Endothelial cell of umbilical vein (primary cell): ENCODE data around the gene B3GAT1. TPM values are rescaled to one million over a fixed set of nuclear protein-coding genes. Genes with fewer than 3 reads are reported as not detected.

Experiments used
- BruUV-seq: library from RNA; stranded (reverse); fragments of 400-500 nt; replicated peaks from 2 replicates; lab custom pipeline; 2021; lab: Mats Ljungman, UMichigan
- CTCF ChIA-PET: fragments of 300-600, 350-600 bp; sonication (Branson Sonifier 250); formaldehyde crosslinking; loops from one replicate; lab custom pipeline; 2021; ENCODE audit warnings: antibody characterized with exemption, inconsistent platforms; lab: Charles Lee
- POLR2A ChIA-PET: fragments of 300-600, 350-600 bp; sonication (Branson Sonifier 250); formaldehyde crosslinking; loops from one replicate; lab custom pipeline; 2021; ENCODE audit warnings: antibody characterized with exemption, inconsistent platforms; lab: Charles Lee
- DNase-seq: peaks from one replicate; pipeline ENCODE4 v3.0.0-alpha.2; 2011; ENCODE audit warnings: low read depth, low spot score
- FAIRE-seq: peaks from 2 replicates; lab custom pipeline; 2011; peaks lifted over from hg19 to GRCh38; lab: Jason Lieb, UNC
- H2AFZ ChIP-seq: 2 replicates; pipeline ENCODE4 v1.6.0; 2012; ENCODE audit warnings: low read depth, low read length, control low read depth, inconsistent platforms
- H3K27ac ChIP-seq: 2 replicates; pipeline ENCODE4 v1.5.1; 2011; ENCODE audit warnings: low read depth, mild to moderate bottlenecking, control low read depth, low read length, moderate library complexity; ENCODE audit not compliant: insufficient read depth
- H3K27me3 ChIP-seq, 2 experiments: 2 replicates each; pipeline versions ENCODE4 v1.6.0 to v1.6.1; 2011; ENCODE audit warnings: low read length in 2 of 2, mixed read lengths in 1 of 2; ENCODE audit not compliant: control insufficient read depth in 2 of 2, insufficient read depth in 2 of 2
- H3K36me3 ChIP-seq, 2 experiments: 2 replicates in 1 of 2; 3 replicates in 1 of 2; pipeline ENCODE4 v1.5.1; 2011; ENCODE audit warnings: low read length in 2 of 2, mild to moderate bottlenecking in 1 of 2, moderate library complexity in 1 of 2; ENCODE audit not compliant: control insufficient read depth in 2 of 2, insufficient read depth in 2 of 2; ENCODE audit errors: extremely low read depth in 1 of 2
- H3K4me1 ChIP-seq: 3 replicates; pipeline ENCODE4 v1.5.1; 2011; ENCODE audit warnings: mild to moderate bottlenecking, low read length; ENCODE audit not compliant: control insufficient read depth, insufficient read depth; ENCODE audit errors: extremely low read depth
- H3K4me2 ChIP-seq: 2 replicates; pipeline ENCODE4 v1.6.1; 2011; ENCODE audit warnings: low read length, control low read depth, mixed read lengths; ENCODE audit not compliant: insufficient read depth
- H3K4me3 ChIP-seq, 3 experiments: fragments of 200-600 bp in 1 of 3; sonication (generic), shearing (Covaris generic) in 1 of 3; replicated peaks in 1 of 3; 2 replicates each; pipeline ENCODE4 v1.5.1; 2011 to 2016; ENCODE audit warnings: control low read depth in 3 of 3, low read length in 3 of 3, mild to moderate bottlenecking in 2 of 3, inconsistent platforms in 1 of 3, low read depth in 1 of 3, moderate library complexity in 1 of 3; ENCODE audit not compliant: insufficient read depth in 1 of 3
- H3K79me2 ChIP-seq: 2 replicates; pipeline ENCODE4 v1.6.0; 2012; ENCODE audit warnings: low read length, inconsistent platforms; ENCODE audit not compliant: control insufficient read depth, insufficient read depth
- H3K9ac ChIP-seq: replicated peaks from 2 replicates; pipeline ENCODE3; 2011; ENCODE audit warnings: low read length, control low read depth; ENCODE audit not compliant: insufficient read depth; ENCODE audit errors: extremely low read depth
- H3K9me1 ChIP-seq: replicated peaks from 3 replicates; pipeline ENCODE4 v1.6.0; 2011; ENCODE audit warnings: mild to moderate bottlenecking, low read length; ENCODE audit not compliant: control insufficient read depth, insufficient read depth; ENCODE audit errors: extremely low read depth
- H3K9me3 ChIP-seq: replicated peaks from 2 replicates; pipeline ENCODE4 v1.5.1; 2012; ENCODE audit warnings: low read length, inconsistent platforms; ENCODE audit not compliant: control insufficient read depth, insufficient read depth
- H4K20me1 ChIP-seq: replicated peaks from 2 replicates; pipeline ENCODE3; 2011; ENCODE audit warnings: mild to moderate bottlenecking, low read length; ENCODE audit not compliant: control insufficient read depth, insufficient read depth; ENCODE audit errors: extremely low read depth
- EZH2 ChIP-seq: IDR thresholded peaks from 2 replicates; pipeline ENCODE4 v1.6.1; 2012; ENCODE audit warnings: borderline replicate concordance, low read depth, mild to moderate bottlenecking, moderate library complexity, low read length, inconsistent platforms; ENCODE audit not compliant: severe bottlenecking
- FOS ChIP-seq: IDR thresholded peaks from 2 replicates; pipeline ENCODE4 v1.6.1; 2011; ENCODE audit warnings: mild to moderate bottlenecking, low read length, moderate library complexity, borderline replicate concordance; ENCODE audit not compliant: insufficient read depth
- GATA2 ChIP-seq: IDR thresholded peaks from 2 replicates; pipeline ENCODE4 v1.7.0; 2011; ENCODE audit warnings: low read depth, mild to moderate bottlenecking, moderate library complexity, mixed read lengths, low read length; ENCODE audit not compliant: insufficient read length, insufficient read depth
- MYC ChIP-seq: IDR thresholded peaks from one replicate; pipeline ENCODE4 v1.6.1; 2011; ENCODE audit warnings: mild to moderate bottlenecking, low read depth, low read length
- POLR2A ChIP-seq: IDR thresholded peaks from 2 replicates; pipeline ENCODE4 v1.6.1; 2012; ENCODE audit warnings: low read depth, mild to moderate bottlenecking, control low read depth, low read length
- dilution Hi-C: fragments of 300-500 bp; cut with MboI; formaldehyde crosslinking; loops from one replicate; pipeline ENCODE4 v1.15.0; 2019; ENCODE audit warnings: low sequenced_read_pairs; ENCODE audit not compliant: extremely low pct_ligation_motif_present
- intact Hi-C: fragments of 100-400 bp; cut with micrococcal nuclease; formaldehyde crosslinking; loops from one replicate; pipeline ENCODE4 v1.10.0; 2022
- polyA plus RNA-seq, 4 experiments: library from polyadenylated mRNA; depleted of rRNA in 3 of 4; stranded (reverse) in 3 of 4; unstranded in 1 of 4; fragments of >200 nt; gene quantifications; 2 replicates each; pipeline versions ENCODE4 v1.2.1 to v1.2.3, GENCODE V29; 2011 to 2012; ENCODE audit warnings: missing spikeins in 1 of 4
- total RNA-seq: library from RNA; stranded (reverse); gene quantifications from 2 replicates; pipeline ENCODE4 v1.2.3, GENCODE V29; 2021
- TF ChIP-seq, protein P1 (sequence below), 2 donors: IDR thresholded peaks; 1 replicate in 1 of 2; 2 replicates in 1 of 2; pipeline ENCODE4 v1.5.1; 2011; ENCODE audit warnings: low read length in 2 of 2, mild to moderate bottlenecking in 2 of 2, moderate library complexity in 2 of 2, control low read depth in 1 of 2, inconsistent platforms in 1 of 2, low read depth in 1 of 2; ENCODE audit not compliant: insufficient read depth in 1 of 2; ENCODE audit errors: extremely low read depth in 1 of 2
- TF ChIP-seq, protein P2 (sequence below): IDR thresholded peaks from 2 replicates; pipeline ENCODE4 v1.6.1; 2011; ENCODE audit not compliant: insufficient read depth, insufficient read length

B3GAT1 gene
- total and polyA plus RNA-seq, 2 donors (not counting 3 experiments of a cell fraction or from before 2014, with no cell fraction given): 0.01 TPM; not detected in 1

DNA sequence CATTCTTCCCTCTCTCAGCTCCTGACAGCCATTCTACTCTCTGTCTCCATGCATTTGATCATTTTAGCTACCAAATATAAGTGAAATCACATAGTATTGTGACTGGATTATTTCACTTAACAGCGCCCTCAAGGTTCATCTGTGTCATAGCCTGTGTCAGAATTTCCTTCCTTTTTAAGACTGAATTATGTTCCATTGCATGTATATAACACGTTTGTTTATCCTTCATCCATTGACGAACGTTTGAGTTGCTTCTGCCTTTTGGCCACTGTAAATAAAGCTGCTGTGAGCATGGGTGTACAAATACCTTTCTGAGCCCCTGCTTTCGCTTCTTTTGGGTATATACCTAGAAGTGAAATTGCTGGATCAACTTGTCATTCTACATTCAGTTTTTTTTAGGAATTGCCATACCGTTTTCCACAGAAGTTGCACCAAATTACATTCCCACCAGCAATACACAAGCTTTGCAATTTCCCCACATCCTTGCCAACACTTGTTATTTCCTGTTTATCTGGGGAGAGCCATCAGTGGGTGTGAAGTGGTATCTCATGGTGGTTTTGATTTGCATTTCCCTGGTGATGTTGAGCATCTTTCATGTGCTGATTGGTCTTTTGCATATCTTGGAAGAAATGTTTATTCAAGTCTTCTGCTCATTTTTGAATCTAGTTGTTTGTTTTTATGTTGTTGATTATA lies 62.8 kb downstream of the B3GAT1 start:
- no peaks in the 10 kb centered on the region for H3K79me2 ChIP-seq
- FAIRE-seq (no peak), DNase-seq (no peak)
- H3K4me1 ChIP-seq: no peaks in the 10 kb centered on the region
- H3K9ac ChIP-seq: no peak overlapping the region
- H3K9me3 ChIP-seq: no peaks in the 10 kb centered on the region
- CTCF ChIA-PET: no interaction called here
- dilution Hi-C loops: no loop called here
- H3K36me3 ChIP-seq: no peaks in the 10 kb centered on the region
- no peak overlapping the region for H3K4me2 ChIP-seq
- H3K27me3 ChIP-seq: no peaks in the 10 kb centered on the region
- H3K9me1 ChIP-seq: no peaks in the 10 kb centered on the region
- BruUV-seq: no TSS peak
- H4K20me1 ChIP-seq: no peaks in the 10 kb centered on the region
- POLR2A ChIA-PET: no interaction called here
- no peak overlapping the region for H3K27ac ChIP-seq
- no peak for TF ChIP-seq POLR2A
- TF ChIP-seq FOS: no peak
- TF ChIP-seq, protein P1, sequence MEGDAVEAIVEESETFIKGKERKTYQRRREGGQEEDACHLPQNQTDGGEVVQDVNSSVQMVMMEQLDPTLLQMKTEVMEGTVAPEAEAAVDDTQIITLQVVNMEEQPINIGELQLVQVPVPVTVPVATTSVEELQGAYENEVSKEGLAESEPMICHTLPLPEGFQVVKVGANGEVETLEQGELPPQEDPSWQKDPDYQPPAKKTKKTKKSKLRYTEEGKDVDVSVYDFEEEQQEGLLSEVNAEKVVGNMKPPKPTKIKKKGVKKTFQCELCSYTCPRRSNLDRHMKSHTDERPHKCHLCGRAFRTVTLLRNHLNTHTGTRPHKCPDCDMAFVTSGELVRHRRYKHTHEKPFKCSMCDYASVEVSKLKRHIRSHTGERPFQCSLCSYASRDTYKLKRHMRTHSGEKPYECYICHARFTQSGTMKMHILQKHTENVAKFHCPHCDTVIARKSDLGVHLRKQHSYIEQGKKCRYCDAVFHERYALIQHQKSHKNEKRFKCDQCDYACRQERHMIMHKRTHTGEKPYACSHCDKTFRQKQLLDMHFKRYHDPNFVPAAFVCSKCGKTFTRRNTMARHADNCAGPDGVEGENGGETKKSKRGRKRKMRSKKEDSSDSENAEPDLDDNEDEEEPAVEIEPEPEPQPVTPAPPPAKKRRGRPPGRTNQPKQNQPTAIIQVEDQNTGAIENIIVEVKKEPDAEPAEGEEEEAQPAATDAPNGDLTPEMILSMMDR (IDR thresholded peaks at IDR 0.05; ENCODE audit: extremely low read depth in 1 of 2, insufficient read depth in 1 of 2, low read depth in 1 of 2, low read length in 2 of 2): no peak
- no peak for TF ChIP-seq MYC
- TF ChIP-seq GATA2: no peak
- no peak for TF ChIP-seq EZH2
- TF ChIP-seq, protein P2, sequence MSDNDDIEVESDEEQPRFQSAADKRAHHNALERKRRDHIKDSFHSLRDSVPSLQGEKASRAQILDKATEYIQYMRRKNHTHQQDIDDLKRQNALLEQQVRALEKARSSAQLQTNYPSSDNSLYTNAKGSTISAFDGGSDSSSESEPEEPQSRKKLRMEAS: no peak
- intact Hi-C loops: no loop called here
- no peak overlapping the region for H2AFZ ChIP-seq
- no peak overlapping the region for H3K4me3 ChIP-seq
